Activated CD8-positive, alpha-beta memory T cell treated with anti-CD3 and anti-CD28 coated beads for 24 hours (primary cell): ENCODE results near the gene ZCCHC14.
A peak's percentile ranks its signal among the peaks of the same experiment; 100 is the strongest.

ENCODE experiments used
- DNase-seq: peaks from one replicate; pipeline ENCODE4 v3.0.0-alpha.2; 2020

The ZCCHC14 gene

GRCh38 chr16:87492721-87493607 is at the start of gene ZCCHC14:
ZCCHC14 (minus strand) TSS chr16:87493024; CDS start chr16:87492238, 786 bp downstream.
- peak; percentile 99 for DNase-seq

DNA sequence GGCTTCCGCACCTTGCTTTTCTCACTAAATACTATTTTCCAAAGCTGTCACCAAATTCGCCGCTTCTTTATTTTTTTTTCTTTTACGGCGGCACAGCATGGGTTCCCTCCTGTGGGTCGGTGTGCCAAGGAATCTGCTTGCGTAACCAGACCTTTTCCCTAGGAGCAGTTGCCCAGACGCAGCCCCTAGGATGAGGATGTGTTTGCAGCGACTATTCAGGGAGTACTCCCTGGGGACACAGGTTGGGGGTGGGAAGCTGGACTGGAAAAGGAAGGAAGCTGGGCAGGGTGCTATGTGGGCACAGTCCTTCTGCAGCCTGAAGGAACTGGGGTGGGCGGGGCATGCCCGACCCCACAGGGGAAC is 49.0 kb upstream of the ZCCHC14 start:
- DNase-seq: no peak

DNA sequence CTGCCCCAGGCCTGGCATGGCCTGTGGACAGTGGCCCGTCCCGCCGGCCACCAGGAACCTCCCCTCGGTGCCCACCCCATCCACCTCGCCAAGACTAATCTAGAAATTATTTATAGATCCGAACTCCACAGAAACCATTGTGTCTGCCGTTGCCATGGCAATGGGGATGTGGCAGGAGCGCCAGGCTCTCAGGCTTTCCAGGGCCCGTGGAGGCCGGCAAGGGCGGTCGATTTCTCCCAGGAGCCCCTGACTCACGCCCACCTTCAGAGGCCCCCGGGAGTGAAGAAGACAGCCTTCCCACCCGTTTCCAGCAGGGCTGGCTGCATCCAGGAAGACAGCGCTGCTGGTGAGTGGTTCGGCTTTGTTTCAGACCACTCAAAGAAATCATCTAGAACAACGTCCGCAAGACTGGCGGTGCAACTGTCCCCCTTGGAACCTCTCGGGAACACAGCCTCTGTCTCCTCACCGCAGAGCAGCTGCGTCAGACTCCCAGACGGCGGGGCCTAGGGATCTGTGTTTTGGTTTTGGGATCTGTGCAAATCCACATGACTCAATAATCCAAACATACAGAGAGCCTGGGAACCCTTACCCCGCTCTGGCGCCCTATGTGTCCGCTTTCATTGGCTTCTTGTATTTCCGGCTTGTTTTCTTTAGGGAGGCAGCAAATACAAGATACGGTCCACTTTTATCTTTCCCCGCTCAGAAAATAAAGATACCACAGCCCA is 48.5 kb upstream of the ZCCHC14 start:
- no peak for DNase-seq

DNA sequence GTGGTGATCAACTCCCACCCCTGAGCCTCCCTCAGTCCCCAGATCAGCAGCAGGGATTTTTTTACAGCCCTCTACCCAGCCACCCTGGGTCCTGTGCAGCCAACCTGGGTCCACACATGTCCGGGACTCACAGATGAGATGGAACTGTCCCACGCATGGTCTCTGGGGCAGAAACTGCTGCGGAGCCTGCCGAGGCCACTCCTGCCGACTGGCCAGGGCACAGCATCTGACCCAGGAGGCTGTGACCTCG is 48.0 kb upstream of the ZCCHC14 start:
- DNase-seq: no peak

- no peak for DNase-seq
Measured at GRCh38 chr16:87540072-87540896, 47.5 kb upstream of the ZCCHC14 start.

GRCh38 chr16:87539113-87539512 is 46.3 kb upstream of the ZCCHC14 start:
- no peak for DNase-seq

DNA sequence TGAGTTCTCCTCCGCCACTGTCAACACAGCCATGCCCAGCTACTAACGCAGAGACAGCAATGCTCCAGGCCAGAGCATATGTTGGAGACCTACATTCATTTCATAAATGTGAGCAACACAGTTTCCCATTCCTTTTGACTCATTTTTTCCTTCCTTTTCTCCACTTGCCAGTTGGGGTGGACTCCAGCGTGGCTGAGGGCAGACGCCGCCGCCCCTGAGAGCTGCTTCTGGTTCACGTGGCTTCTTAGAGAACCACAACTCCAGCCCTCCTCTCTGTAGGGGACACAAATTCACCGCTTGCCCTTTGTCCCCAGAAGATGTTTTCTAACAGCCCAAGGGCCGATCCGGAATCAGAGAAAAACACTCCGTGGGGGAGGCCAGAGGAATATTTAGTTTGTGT is 45.8 kb upstream of the ZCCHC14 start:
- DNase-seq: no peak

DNA sequence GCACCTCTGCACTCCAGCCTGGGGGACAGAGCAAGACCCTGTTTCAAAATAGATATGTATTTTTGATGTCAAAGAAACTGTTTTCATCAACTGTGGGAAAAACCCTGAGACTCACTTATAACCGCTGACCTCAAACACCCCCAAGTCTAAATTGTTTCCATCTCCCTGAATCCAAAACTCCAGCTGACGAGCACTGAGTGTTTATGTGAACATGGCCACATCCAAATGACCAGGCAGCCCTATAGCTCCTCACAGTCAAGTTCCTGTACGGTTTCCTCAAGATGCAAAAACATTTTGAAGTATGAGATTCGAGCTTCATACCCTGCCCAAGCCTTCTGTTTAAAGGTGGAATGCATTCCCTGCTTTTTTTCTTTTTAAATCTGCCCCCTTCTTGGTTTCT is 45.3 kb upstream of the ZCCHC14 start:
- no peak for DNase-seq

GRCh38 chr16:87536795-87537142 is 43.9 kb upstream of the ZCCHC14 start:
- no peak for DNase-seq

GRCh38 chr16:87535855-87536794 is 43.3 kb upstream of the ZCCHC14 start:
- no peak for DNase-seq

- no peak for DNase-seq
Measured at GRCh38 chr16:87535457-87535854, 42.6 kb upstream of the ZCCHC14 start.

DNA sequence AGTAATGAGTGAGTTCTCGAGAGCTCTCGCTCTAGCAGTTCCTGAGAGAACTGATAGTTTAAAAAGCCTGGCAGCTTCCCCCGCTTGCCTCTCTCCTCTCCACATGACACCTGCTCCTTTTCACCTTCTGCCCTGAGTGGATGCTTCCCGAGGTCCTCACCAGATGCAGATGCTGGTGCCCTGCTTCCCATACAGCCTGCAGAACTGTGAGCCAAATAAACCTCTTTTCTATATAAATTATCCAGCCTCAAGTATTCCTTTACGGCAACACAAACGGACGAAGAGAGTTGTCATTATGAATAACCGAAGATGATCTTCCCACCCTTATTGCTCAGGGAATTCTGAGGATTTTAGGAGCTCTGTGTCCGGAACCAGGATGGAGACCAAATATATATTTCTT is 41.9 kb upstream of the ZCCHC14 start:
- no peak for DNase-seq

- DNase-seq: no peak
Measured at GRCh38 chr16:87534030-87534653, 41.3 kb upstream of the ZCCHC14 start.

- no peak for DNase-seq
Measured at GRCh38 chr16:87533061-87533460, 40.2 kb upstream of the ZCCHC14 start.

DNA sequence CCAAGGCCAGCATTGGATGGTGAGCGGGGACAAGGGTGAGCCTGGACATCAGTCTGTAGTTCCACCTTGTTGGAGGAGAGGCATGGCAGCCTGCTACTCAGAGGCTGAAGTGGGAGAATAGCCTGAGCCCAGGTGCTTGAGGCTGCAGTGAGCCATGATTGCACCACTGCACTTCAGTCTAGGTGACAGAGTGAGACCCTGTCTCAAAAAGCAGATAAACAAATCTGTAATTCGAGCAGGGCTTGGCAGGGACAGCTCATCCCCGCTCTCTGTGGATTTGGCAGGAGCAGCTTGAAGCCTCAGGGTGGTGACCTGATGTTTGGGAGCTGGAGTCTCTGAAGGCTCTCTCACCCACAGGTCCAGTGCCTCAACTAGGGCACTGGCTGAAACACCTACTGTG is 38.6 kb upstream of the ZCCHC14 start:
- DNase-seq: no peak

GRCh38 chr16:87528690-87529579 is 36.1 kb upstream of the ZCCHC14 start:
- no peak for DNase-seq

DNA sequence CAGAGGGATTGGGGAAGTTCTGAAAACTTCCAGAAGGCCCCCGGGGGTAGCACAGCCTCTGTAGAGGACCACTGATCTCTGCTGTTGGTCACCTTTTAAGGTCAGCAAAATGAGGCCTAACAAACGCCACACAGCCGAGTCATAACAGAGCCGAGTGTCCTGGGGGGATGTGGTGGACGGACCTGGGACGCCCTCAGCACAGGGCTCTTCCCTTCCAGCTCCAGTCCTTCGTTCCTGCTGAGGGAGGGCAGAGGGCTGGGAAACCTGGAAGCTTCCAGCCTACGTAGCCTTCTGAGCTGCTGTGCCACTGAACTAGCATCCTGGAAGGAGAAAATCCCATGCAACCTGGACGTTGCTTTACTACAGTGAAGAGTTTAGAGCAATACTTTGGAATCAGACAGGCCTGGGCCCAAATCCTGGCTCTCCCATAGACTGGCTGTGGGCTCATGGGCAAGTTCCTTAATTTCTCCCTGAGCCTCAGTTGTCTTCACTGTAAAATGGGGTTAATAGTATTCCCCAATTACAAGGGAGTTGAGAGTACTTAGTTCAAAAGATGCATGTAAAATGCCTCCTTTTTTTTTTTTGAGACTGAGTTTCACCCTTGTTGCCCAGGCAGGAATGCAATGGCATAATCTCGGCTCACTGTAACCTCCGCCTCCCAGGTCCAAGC is 34.4 kb upstream of the ZCCHC14 start:
- no peak for DNase-seq

DNA sequence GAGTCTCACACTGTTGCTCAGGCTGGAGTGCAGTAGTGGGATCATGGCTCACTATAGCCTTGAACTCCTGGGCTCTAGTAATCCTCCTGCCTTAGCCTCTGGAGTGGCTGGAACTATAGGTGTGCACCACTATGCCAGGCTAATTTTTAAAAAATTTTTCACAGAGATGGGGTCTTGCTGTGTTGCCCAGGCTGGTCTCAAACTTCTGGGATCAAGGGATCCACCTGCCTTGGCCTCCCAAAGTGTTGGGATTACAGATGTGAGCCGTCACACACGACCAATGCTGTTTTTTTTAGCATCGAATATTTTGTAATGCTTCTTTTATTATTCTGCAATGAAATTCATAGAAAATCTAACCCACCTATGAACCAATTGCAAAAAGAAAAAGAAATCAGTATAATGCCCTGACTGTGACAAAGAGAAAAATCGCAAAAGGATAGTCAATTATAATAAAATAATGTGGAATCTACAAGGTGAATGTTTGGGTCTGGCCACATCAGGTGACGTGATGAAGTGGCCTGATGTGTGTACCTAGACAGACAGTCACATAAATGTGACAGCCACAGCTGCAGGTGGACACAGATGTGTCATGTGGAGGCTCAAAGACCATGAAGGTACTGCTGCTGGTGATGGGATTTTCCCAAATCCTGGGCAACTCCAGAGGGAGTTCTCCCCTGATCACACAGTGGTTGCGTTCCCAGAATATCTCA is 33.6 kb upstream of the ZCCHC14 start:
- DNase-seq: no peak

DNA sequence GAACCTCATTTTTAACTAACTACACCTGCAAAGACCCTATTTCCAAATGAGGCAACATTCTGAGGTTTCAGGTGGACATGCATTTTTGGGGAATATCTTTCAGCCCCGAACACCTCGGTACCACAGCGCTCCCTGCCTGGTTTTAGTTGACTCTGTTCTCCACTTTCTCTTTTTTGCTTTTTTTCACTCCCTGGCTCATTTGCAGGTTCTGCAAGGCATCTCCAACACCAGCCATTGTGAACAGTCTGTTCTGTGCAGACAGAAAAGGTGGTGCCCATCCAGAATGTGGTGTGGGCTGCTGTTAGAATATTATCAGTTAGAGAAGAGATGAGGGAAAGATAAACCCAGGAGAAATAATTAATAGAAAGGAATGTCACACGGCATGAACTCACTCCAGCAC is 32.5 kb upstream of the ZCCHC14 start:
- DNase-seq: no peak

- DNase-seq: no peak
Measured at GRCh38 chr16:87524407-87524806, 31.6 kb upstream of the ZCCHC14 start.
